Measurements from ENCODE around the gene TOMT. TPM values are rescaled to one million over a fixed set of nuclear protein-coding genes. Genes with fewer than 3 reads are reported as not detected.

TOMT gene
- total RNA-seq, 4 donors from 2014 or later = not detected

- WGBS, 2 donors (ENCODE audit: low coverage in 1 of 2) = 0% methylated on average over 5 of the region's 64 CpGs; no CpG with 5 or more reads in 1 of the 2 donors
These were observed 2.6 kb upstream of the TOMT start, which contains the start of gene LAMTOR1 for GRCh38 chr11:72102946-72103753. TSS of gene LAMTOR1 (minus strand) at chr11:72103297. CDS start at chr11:72103224, 73 bp downstream.

GRCh38 chr11:72103754-72104167, 2.0 kb upstream of the TOMT start:
- Histone ChIP-seq H3K4me3 (peak overlapping the region; percentile 22 to 71), H3K36me3 (peaks cover 0 to 33% of the 10 kb centered on the region in 2 donors), H3K27ac (peak overlapping the region; percentile 83 to 97 (median 93)), H3K27me3 (no peaks in the 10 kb centered on the region), H3K9me3 (no peaks in the 10 kb centered on the region), H3K4me1 (peaks cover 0 to 49% (median 24%) of the 10 kb centered on the region in 3 donors)
- no peak for ATAC-seq
- no peak for TF ChIP-seq POLR2AphosphoS5 (IDR thresholded peaks at IDR 0.05)
- TF ChIP-seq POLR2A (IDR thresholded peaks at IDR 0.05) = no peak
- WGBS, 2 donors (ENCODE audit: low coverage in 1 of 2) = 83 to 86% methylated on average over 9 to 10 of the region's 11 CpGs

More at GRCh38 chr11:72102946-72103753, 2.6 kb upstream of the TOMT start, which contains the start of gene LAMTOR1:
- H3K4me3 ChIP-seq = peak within 1 kb of the TSS; percentile 60 to 71
- H3K36me3 ChIP-seq = peaks cover 0 to 33% of the 10 kb centered on the region in 2 donors
- H3K9me3 ChIP-seq = no peaks in the 10 kb centered on the region
- peak; percentile 99 for ATAC-seq
- peaks cover 0 to 52% (median 24%) of the 10 kb centered on the region in 3 donors for H3K4me1 ChIP-seq
- no peaks in the 10 kb centered on the region for H3K27me3 ChIP-seq
- no peak for TF ChIP-seq EP300 (IDR thresholded peaks at IDR 0.05)
- TF ChIP-seq POLR2A (IDR thresholded peaks at IDR 0.05) = peak; percentile 65 to 71
- peak in 3 of 4 experiments; percentile 40 to 80 (median 80) for TF ChIP-seq CTCF (IDR thresholded peaks at IDR 0.05)
- TF ChIP-seq POLR2AphosphoS5 (IDR thresholded peaks at IDR 0.05) = peak; percentile 84
- H3K27ac ChIP-seq = peak within 1 kb of the TSS; percentile 83 to 97 (median 93)

GRCh38 chr11:72111300-72112142, 5.8 kb downstream of the TOMT start:
- TF ChIP-seq POLR2AphosphoS5 (IDR thresholded peaks at IDR 0.05) (no peak), CTCF (IDR thresholded peaks at IDR 0.05) (no peak), POLR2A (IDR thresholded peaks at IDR 0.05) (no peak), EP300 (IDR thresholded peaks at IDR 0.05) (no peak)
- Histone ChIP-seq H3K4me3 (peak overlapping the region; percentile 61 to 74), H3K27ac (peak overlapping the region; percentile 93 to 100 (median 98)), H3K36me3 (peaks cover 0 to 28% of the 10 kb centered on the region in 2 donors), H3K27me3 (peaks cover 5% of the 10 kb centered on the region), H3K9me3 (no peaks in the 10 kb centered on the region), H3K4me1 (peaks cover 0 to 19% (median 10%) of the 10 kb centered on the region in 3 donors)
- no peak for ATAC-seq
- WGBS, 2 donors (ENCODE audit: low coverage in 1 of 2) = 0% methylated on average over 2 to 10 of the region's 10 CpGs

- peak; percentile 98 for TF ChIP-seq POLR2AphosphoS5 (IDR thresholded peaks at IDR 0.05)
- TF ChIP-seq CTCF (IDR thresholded peaks at IDR 0.05) = peak in 1 of 4 experiments; percentile 2
- no peak for TF ChIP-seq EP300 (IDR thresholded peaks at IDR 0.05)
- TF ChIP-seq POLR2A (IDR thresholded peaks at IDR 0.05) = peak; percentile 86 to 89
- Histone ChIP-seq H3K27me3 (peaks cover 13% of the 10 kb centered on the region), H3K4me1 (peaks cover 0 to 19% (median 10%) of the 10 kb centered on the region in 3 donors), H3K9me3 (no peaks in the 10 kb centered on the region), H3K27ac (peak within 1 kb of the TSS; percentile 93 to 100 (median 98)), H3K36me3 (peaks cover 0 to 26% of the 10 kb centered on the region in 2 donors), H3K4me3 (peak within 1 kb of the TSS; percentile 64 to 74)
- peak; percentile 95 for ATAC-seq
- 0 to 1% methylated on average over 21 to 42 of the region's 49 CpGs for WGBS, 2 donors (ENCODE audit: low coverage in 1 of 2)
These were observed 6.6 kb downstream of the TOMT start, which contains the start of gene ANAPC15 for GRCh38 chr11:72112143-72112977. TSS of gene ANAPC15 (minus strand) at chr11:72112695. CDS start at chr11:72111276, 1,419 bp downstream.
